Forelimb muscle (tissue), 1 donor: ENCODE results near the gene SLC25A48. TPM values are rescaled to one million over a fixed set of nuclear protein-coding genes. Genes with fewer than 3 reads are reported as not detected.

Experiments used
- DNase-seq: peaks from one replicate; pipeline ENCODE4 v3.0.0-alpha.2; 2013; ENCODE audit warnings: low read depth
- polyA plus RNA-seq: library from polyadenylated mRNA; unstranded; fragments of 120-200 nt; gene quantifications from one replicate; pipeline ENCODE4 v1.2.1, GENCODE V29; 2013; ENCODE audit not compliant: insufficient read length

Gene SLC25A48, protein sequence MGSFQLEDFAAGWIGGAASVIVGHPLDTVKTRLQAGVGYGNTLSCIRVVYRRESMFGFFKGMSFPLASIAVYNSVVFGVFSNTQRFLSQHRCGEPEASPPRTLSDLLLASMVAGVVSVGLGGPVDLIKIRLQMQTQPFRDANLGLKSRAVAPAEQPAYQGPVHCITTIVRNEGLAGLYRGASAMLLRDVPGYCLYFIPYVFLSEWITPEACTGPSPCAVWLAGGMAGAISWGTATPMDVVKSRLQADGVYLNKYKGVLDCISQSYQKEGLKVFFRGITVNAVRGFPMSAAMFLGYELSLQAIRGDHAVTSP
- polyA plus RNA-seq, result 0.19 TPM

DNA sequence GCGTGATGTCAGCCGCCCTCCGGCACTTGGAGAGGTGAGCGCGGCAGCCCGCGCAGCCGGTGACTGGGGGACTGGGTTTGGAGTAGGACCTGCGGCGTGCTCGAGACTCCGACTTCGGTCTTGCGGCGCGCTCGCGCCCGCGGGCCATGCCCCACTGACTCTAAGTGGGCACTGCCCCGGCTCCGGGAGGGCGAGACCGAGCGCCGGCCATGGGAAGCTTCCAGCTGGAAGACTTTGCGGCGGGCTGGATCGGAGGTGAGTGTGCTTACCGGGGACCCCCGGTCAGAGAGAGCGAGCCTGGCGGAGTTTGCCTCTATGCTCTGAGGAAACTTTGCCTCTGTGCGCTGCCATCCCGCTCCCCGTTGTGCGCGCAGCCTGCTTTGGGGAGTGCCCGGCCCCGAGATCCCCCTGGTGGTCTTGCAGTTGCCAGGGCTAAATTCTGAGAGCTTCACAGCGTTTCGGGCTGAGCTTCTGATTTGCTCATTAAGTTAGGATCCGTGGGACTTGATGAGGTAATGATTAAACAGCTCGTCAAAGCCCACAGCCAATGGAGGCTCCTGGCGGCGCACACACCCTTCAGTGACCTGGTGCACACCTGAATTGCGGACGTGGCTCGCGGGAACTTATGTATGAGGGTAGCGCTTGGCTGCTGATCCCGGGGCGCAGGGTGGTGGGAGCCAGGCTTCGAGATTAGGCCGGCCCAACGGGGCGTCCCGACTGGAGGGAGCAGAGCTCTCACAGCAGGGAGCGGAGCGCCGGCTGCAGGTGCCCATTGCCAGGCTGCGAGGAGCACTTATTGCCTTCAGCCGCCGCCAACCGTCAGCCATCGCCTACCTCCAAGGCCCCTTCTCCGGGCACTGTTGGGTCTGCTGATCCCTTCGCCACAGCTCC lies at the start of gene SLC25A48:
Gene SLC25A48, plus strand, starts transcription at position 25 of the 891 bp plus-strand sequence. Its CDS starts 185 bp downstream, at position 210.
- DNase-seq, result no peak

DNA sequence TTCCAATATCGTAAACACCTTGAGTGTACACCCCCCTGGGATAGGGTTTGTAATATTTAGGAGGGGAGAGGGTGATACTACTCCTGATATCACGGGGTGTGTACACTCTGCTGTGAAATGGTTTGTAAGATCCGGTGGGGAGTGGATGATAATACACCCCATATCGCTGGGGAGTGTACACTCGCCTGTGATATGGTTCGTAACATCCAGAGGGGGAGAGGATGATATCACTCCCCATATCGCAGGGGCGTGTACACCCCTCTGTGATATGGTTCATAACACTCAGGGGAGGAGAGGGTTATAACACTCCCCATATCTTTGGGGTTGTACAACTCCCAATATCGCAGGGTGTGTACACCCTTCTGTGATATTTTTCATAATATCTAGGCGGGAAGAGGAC lies 33.8 kb upstream of the SLC25A48 start:
- no peak for DNase-seq

DNA sequence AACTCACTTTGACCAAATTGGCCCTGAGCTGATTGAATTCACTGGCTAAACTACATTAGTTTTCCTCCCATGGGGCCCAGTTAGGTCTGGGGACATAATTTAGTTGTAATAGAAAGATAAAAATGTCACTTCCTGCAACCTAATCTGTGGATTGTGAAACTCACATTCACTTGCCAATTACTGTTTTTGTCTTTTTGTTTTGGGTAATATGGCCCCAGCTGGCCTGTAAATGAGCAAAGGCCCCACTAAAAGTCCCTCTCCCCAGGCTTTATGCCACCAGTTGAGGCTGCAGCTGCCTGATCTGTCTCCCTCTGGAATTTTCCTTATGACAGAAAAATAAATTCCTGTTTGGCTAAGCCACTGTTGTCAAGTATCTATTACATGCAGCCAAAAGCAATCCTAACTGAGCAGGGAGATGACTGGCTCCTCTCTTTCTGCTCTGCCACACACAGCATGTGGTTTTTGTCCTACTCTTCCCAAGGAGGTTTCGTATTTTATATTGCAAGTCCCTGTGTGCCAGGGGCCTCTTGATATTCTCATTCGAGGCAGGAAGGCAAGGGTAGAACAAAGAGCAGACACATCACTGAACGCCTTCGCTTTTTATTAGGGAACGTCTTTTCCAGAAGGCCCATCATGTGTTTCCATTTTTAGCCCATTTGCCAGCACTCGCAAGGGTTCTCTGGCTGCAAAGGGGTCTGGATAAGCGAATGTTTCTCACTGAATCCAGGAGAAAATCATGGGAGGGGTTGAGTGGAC lies 24.1 kb upstream of the SLC25A48 start:
- DNase-seq, result no peak

DNA sequence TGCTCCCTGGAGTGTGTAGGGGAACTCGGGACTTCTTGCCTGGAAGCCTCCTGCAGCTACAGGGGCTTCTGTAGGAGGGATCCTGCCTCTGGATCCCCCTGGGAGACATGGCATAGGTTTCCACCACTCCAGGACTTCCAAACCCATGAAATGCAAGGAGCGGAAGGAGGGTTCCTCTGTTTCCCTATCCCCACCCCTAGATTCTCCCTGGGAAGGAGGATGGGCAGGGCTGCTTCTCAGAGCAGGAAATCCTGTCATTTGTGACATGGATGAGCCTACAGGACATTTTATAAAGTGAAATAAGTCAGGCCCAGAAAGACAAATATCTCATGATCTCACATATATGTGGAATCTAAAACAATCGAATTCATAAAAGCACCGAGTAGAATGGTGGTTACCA lies 23.5 kb upstream of the SLC25A48 start:
- no peak for DNase-seq

DNA sequence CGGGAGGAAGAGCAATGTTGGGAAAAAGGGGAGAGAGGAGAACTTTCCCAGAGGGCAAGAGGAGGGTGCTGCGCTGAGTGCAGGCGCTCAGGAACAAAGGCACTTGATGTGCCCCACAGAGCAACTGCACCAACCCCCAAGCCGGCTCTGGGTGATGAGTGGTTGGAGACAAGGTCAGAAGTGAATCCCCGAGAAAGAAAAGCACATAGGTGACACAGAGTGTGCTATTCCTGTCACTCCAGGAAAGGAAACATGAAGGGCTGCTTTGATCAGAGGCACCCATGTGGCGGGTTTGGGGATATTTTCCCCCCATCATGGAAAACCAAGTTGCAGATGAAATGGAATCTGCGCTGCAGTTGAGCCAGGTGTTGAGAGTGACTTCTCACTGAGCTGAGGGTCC lies 20.7 kb upstream of the SLC25A48 start:
- no peak for DNase-seq

DNA sequence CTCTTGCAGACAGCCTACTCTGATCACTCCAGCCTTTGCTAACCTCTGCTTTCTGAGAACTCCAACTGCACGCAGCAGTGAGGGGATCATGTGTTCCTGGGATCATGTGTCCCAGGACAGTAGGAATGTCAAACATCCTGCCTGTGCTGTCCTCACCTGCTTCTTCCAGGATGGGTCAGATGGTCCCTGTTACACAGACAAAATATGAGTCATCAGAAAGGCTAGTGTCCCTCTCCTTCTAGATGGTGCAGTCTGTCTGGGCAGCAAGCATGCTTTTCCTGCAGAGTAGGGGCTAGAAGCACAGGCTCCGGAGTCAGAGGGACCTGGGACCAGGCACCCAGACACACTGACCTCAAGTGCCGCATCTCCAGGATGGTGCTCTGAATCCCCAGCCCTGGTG lies 20.1 kb upstream of the SLC25A48 start:
- DNase-seq, result no peak

DNA sequence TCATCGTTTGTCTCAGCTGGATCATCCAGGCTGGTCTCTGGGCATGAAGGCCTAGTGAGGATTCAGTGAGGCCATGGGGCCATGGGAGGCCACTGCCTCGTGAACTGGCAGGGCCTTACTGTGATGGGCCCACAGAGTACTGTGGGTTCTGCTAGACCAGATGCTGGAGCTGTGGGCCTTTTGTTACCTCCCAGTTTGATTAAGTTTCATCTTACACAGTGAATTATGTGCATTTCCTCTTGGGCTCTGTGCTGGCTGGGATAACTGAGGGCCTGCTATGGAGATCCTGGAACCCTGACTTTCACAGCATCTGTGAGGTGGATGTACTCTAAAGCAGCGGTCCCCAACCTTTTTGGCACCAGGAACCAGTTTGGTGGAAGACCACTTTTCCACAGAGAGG lies 19.7 kb upstream of the SLC25A48 start:
- no peak for DNase-seq

DNA sequence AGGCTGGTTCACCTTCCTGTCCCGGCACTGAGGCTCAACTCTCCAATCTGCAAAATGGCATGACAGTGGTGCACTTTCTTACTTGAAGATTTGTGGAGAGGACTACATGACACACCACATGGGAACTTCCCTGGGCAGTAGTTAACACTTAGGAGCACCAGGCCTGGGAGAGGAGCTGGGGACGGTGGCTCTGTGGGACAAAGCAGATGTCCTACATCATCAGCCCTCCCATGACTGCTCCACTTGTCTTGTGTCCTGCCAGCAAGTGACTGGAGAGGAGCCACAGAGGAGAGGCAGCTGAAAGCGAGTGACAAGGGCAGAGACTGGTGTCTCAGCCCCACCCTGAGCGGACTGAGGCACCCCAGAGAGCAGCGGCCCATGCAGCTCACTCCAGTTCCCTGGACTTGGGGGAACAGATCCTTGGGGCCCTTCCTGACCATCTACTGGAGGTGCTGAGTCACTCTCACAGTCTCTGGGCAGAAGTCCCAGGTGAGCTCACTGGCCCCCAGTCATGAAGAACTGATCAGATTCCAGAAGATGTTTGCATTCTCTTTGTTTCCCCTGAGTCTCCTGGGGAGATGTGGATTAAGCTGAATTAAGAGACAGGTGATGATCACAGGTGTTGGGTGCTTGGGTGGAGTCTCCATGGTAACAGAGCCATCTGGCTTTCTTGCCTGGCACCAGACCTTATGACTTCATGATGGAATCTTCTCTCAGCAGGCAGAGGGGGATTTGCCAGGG lies 13.2 kb upstream of the SLC25A48 start:
- no peak for DNase-seq

DNA sequence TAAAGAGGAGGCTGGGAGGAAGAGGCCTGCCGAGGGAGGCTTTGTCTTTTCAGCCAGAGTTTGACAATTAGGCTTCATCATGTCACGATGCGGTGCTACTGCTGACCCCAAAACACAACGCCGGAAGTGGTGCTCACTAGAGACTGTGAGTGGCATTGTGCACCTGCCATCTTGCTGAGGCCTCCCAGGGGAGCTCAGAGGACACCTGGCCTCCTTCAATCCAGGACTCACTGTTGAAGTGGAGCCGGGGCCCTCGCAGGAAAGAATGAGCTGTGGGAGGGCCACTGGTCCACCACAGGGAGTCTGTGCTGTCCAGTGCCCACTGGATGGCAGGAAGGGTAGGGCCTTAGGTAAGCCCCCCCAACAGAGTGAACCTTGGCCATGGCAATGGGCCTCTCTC lies 12.7 kb upstream of the SLC25A48 start:
- no peak for DNase-seq

DNA sequence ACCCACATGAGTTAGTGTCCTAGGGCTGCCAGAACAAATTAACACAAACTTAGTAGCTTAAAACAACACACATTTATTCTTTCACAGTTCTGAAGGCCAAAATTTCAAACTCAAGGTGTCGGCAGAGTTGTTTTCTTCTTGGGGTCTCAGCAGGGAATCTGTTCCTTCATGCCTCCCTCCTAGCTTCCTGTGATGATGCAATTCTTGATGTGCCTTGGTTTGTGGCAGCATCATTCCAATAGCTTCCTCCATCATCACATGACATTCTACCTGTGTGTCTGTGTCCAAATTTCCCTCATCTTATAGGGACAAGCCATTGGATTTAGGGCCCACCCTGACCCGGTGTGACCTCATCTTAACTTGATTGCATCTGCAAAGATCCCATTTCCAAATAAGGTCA lies 12.2 kb upstream of the SLC25A48 start:
- no peak for DNase-seq

DNA sequence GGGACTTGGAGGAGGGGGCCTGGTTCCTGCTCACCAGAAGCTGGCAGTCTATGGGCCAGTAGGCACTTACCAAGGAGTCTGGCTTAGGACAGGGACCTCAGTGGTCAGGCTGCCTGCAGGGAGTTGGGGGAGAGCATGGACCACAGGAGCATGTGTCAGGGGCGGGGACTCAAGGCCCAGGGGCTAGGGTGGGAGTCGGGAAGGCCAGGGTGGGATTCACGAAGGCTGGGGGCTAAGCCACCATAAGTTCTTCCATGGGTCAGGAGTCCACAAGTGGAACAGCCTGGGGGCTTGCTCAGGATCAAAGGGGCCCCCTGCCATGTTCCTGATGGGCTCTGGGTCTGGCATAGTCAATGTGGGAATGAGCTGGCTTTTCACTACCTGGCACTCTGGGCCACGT lies 11.5 kb upstream of the SLC25A48 start:
- no peak for DNase-seq

DNA sequence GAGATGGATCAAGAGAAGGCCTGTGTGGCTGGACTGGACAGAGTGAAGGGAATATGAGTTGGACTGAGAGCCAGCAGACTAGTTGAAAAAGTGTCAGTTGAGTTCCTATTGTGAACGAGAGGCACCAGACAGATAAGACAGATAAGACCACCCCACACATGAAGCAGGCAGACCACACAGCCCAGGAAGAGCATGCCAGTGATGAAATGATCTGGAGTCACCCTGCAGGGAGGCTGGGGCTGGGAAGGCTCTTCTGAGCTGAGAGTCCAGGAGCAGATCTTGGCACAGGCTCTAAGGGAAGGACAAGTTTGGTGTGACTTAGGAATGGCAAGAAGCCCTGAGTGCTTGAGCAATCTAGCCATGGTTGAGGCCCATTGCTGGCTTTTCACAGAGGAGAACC lies 10.6 kb upstream of the SLC25A48 start:
- DNase-seq, result no peak

DNA sequence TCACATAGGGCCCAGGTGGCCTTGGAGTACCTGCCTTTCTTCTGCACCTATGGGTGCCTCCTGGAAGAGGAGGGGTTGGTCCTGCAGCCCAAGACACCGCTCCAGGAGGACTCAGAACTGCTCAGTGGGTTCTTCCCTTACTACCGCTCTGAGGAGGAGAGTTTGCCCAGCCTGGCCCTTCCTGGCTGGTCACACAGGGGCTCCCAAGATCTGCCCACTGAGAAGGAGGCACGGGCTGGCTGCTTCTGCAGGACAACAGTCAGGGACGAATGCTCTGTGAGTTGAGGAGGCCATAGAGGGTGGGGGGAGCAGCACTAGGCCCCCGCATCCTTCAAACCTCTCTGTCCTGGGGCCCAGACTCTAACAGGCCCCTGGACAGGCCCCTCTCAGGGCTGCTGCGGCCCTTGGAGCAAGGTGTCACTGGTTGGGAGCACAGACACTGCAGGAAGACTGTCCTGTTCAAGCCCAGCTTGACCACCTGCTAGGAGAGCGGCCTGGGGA lies 9.9 kb upstream of the SLC25A48 start:
- no peak for DNase-seq

DNA sequence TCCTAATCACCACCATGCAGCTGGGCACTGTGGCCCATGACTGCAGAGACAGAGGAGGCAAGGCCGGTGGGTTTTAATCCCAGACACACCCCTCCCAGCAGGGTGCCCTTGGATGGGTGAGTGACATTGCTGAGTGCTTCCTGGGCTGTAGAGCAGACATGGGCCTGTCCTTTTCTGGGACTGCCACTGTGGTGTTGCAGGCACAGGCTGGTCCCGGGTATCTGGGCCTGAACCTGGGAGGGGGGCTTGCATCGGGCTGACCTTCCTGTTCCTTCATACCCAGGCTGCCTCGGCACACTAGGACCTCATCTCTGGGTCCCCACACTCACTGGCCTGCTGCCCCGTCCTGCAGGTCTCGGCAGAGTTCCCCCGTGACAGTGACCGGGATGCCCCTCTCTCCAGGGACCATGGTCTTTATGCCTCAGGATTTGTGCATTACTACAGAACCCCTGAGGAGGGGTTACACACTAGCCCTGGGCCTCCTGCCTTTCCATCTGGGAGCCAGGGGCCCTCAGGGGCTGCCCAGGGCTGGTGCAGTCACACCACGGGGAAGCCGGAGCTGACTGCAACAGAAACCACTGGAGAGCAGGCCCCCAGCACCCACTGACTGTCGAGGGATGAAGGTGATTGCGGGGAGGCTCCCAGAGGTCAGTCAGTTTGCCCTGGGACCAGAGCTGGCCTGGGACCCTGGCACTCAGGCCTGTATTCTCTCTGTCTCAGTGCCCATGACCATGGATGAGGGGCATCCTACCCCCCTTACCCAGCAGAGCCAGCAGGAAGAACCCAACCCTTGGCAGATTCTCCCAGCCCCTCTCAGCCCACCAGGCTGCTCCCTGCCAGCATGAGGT lies 8.9 kb upstream of the SLC25A48 start:
- no peak for DNase-seq

DNA sequence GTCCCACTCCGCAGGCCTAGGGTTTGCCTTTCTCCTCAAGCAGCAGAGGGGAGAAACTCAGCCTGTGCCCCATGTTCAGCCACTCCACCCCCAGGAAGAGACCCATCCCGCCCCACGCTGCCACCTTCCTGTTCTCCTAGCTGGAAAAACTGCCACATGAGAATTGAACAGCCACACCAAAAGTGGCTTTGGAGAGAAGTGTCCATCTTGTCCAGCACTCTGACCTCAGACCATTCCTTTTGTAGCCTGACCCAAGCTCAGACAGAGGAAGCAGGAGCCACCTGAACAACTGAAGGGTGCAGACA lies 8.3 kb upstream of the SLC25A48 start:
- DNase-seq, result no peak

DNA sequence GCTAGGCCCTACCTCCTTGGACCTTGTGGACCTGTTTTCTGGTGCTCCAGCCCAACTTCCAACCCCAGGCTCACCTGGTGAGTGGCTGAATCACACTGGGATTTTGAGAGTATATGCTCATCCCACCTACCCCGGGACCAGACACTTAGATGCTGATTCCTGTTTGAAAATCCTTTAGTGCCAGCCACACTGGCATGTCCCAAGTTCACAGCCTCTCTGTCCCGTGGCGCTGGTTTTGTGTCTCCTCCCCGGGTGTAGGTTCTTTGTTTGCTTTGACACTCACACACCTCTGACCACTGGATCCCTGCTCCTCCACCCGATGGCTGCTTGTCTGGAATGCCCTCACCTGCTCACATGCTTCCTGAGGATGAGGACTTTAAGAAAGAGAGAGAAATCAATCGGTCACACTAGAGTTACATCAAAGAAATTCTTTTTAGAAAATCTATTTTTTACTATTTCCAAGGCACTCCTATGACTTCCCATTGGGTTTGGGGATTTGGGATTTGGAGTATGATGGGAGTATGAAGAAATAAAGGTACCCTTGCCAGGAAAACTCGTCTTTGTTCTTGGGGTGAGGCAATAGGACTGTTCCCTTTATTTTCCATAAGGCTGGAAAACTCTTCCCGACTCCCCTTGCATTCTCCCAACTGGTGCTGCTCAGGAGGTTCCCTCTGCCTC lies 7.3 kb upstream of the SLC25A48 start:
- no peak for DNase-seq

DNA sequence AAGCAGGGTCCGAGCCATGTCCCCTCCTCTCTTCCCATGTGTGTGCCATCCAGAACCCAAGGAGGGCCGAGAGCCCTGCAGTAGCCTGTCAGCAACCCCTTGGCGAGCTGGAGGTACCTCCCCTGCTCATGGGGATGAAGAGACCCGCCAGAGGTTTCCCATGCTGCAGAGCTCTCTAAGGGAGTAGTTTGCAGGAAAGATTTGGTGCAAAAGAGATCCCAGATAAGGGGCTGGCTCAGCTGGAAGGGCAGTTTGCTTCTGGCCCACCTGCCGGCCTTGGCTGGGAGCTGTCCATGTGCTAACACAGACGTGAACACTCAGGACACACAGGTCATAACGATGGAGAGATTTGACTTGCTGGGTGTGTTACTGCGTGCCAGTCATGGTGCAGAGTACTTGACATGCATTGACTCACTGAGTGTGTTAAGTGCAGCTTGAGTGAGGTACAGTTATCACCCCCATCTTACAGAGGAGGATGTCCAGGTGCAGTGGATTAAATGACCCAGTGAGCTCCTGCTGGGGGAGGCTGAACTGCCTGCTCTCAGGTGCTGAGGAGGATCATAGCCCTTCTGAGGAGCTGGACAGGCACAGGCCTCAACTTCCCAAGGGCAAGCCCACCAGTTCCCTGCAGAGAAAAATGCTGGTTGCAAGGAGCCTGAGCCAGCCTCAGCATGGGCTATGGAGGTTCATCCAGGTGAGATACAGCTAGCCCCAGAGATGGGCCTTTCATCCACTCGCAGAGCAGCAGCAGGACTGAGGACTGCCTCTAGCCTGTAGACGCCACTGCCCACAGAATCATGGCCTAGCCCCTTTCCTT lies 6.3 kb upstream of the SLC25A48 start:
- no peak for DNase-seq

DNA sequence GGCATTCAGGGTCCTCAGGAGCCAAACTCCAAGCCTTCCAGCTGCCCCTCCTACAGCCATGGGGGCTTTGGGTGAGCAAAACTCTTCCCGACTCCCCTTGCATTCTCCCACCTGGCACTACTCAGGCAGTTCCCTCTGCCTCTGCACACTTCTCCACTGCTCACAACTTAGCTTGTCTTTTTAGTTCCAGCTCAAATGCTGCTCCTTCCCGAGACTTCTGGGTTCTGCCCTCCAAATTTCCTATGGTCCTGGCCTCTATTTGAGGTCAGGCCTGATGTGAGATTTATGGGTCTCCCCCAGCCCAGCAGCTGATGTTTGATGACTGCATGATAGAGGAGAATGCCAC lies 5.7 kb upstream of the SLC25A48 start:
- no peak for DNase-seq

DNA sequence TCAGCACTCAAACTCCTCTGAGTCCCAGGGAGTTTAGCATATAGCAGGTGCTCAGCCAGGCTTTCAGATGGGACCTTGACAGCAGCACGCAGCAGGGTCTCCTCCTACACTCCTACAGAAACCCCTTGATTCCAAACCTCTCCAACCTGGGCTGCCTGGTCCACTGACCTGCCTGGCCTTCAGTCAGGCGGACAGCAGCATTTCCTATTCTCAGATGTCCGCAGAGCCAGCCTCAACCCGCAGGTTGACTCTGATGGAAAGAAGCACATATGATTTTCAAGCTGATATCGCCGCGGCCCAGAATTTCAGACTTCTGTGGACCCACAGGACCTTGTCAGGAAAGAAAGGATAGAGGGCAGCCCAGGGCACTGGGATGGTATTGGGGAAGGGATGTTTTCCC lies 5.3 kb upstream of the SLC25A48 start:
- no peak for DNase-seq
